AG10803 (cell line): ENCODE measurements around the gene CPNE4.
"Not testable (repeated sequence)": the region's sequence is repeated elsewhere in the genome, so short reads cannot be mapped to it uniquely, and the experiment has no call there.

Experiments used
- DNase-seq: peaks from one replicate; pipeline ENCODE4 v3.0.0; 2010; ENCODE audit warnings: low read depth
- H3K4me3 ChIP-seq: 2 replicates; pipeline ENCODE4 v1.5.1; 2011; ENCODE audit warnings: mild to moderate bottlenecking, low read length, control low read depth
- CTCF ChIP-seq: conservative IDR thresholded peaks from 2 replicates; pipeline ENCODE4 v1.5.1; 2011; ENCODE audit warnings: mild to moderate bottlenecking, low read length, control low read depth, inconsistent platforms

The CPNE4 gene

GRCh38 chr3:132064114-132064513 lies 29.3 kb upstream of the CPNE4 start:
- DNase-seq: no peak
- TF ChIP-seq CTCF: no peak
- H3K4me3 ChIP-seq: no peak overlapping the region

- no peak for TF ChIP-seq CTCF
- no peak for DNase-seq
- no peak overlapping the region for H3K4me3 ChIP-seq
Observed at GRCh38 chr3:132062535-132062934, 27.7 kb upstream of the CPNE4 start.

- DNase-seq: no peak
- no peak for TF ChIP-seq CTCF
- no peak overlapping the region for H3K4me3 ChIP-seq
Observed at GRCh38 chr3:132055872-132056271, 21.1 kb upstream of the CPNE4 start.

GRCh38 chr3:132047209-132047608 lies 12.4 kb upstream of the CPNE4 start:
- no peak overlapping the region for H3K4me3 ChIP-seq
- peak; percentile 5 for DNase-seq
- no peak for TF ChIP-seq CTCF

- not testable (repeated sequence) for H3K4me3 ChIP-seq, DNase-seq
Observed at GRCh38 chr3:132044874-132045273, 10.1 kb upstream of the CPNE4 start.

GRCh38 chr3:132042681-132043080 lies 7.9 kb upstream of the CPNE4 start:
- no peak overlapping the region for H3K4me3 ChIP-seq
- DNase-seq: no peak
- no peak for TF ChIP-seq CTCF

- no peak overlapping the region for H3K4me3 ChIP-seq
- TF ChIP-seq CTCF: peak; percentile 80
- peak; percentile 24 for DNase-seq
Observed at GRCh38 chr3:132038198-132038825, 3.5 kb upstream of the CPNE4 start.

GRCh38 chr3:132037581-132037980 lies 2.8 kb upstream of the CPNE4 start:
- no peak for TF ChIP-seq CTCF
- no peak for DNase-seq
- H3K4me3 ChIP-seq: no peak overlapping the region
